ENCODE results near the gene BECN2.
"Not testable (repeated sequence)": the region's sequence is repeated elsewhere in the genome, so short reads cannot be mapped to it uniquely, and the experiment has no call there.

Gene BECN2

GRCh38 chr1:241979926-241980325 is 22.4 kb downstream of the BECN2 start:
- no peak for DNase-seq

- DNase-seq = no peak
Observed at GRCh38 chr1:241985787-241986186, 28.2 kb downstream of the BECN2 start.

GRCh38 chr1:241988389-241988930 is 30.9 kb downstream of the BECN2 start:
- not testable (repeated sequence) for DNase-seq

GRCh38 chr1:241990040-241990439 is 32.5 kb downstream of the BECN2 start:
- no peak for DNase-seq

GRCh38 chr1:241992734-241993133 is 35.2 kb downstream of the BECN2 start:
- no peak for DNase-seq

- no peak for DNase-seq
Observed at GRCh38 chr1:241994171-241994570, 36.6 kb downstream of the BECN2 start.

- DNase-seq = no peak
Observed at GRCh38 chr1:241997401-241997998, 39.9 kb downstream of the BECN2 start.

GRCh38 chr1:241998412-241998921 is 40.9 kb downstream of the BECN2 start:
- peak; percentile 47 for DNase-seq

- DNase-seq = no peak
Observed at GRCh38 chr1:241999026-241999425, 41.5 kb downstream of the BECN2 start, which contains the start of gene MAP1LC3C. TSS of gene MAP1LC3C (minus strand) at chr1:241999098. CDS start at chr1:241999008, 90 bp downstream.

- no peak for DNase-seq
Observed at GRCh38 chr1:242000434-242000833, 42.9 kb downstream of the BECN2 start.

- DNase-seq = no peak
Observed at GRCh38 chr1:242002072-242002471, 44.5 kb downstream of the BECN2 start.

GRCh38 chr1:242002510-242002909 is 44.9 kb downstream of the BECN2 start:
- DNase-seq = no peak

GRCh38 chr1:242004751-242005495 is 47.4 kb downstream of the BECN2 start:
- no peak for DNase-seq

- DNase-seq = no peak
Observed at GRCh38 chr1:242005866-242006535, 48.4 kb downstream of the BECN2 start.

GRCh38 chr1:242006976-242007375 is 49.4 kb downstream of the BECN2 start:
- no peak for DNase-seq

Measured in stimulated activated CD4-positive, alpha-beta T cell treated with anti-CD3 and anti-CD28 coated beads, Interleukin-12 subunit alpha, Interleukin-12 subunit beta, amount 100 ng/mL, for 4 hours (primary cell).